Liver (tissue), 3 donors: Measurements from ENCODE around the gene NINJ1.

Experiments used
- GABPA ChIP-seq, 2 donors: IDR thresholded peaks in 1 of 2; conservative IDR thresholded peaks in 1 of 2; 2 replicates each; pipeline ENCODE4 v1.6.1; 2016; ENCODE audit warnings: antibody characterized with exemption in 2 of 2, mild to moderate bottlenecking in 1 of 2, moderate library complexity in 1 of 2
- JUND ChIP-seq, 2 donors: IDR thresholded peaks; 2 replicates each; pipeline ENCODE4 v1.6.1; 2016; ENCODE audit warnings: antibody characterized with exemption in 2 of 2
- RAD21 ChIP-seq, 2 donors: IDR thresholded peaks; 2 replicates each; pipeline ENCODE4 v1.6.1; 2016; ENCODE audit warnings: antibody characterized with exemption in 2 of 2, mild to moderate bottlenecking in 2 of 2
- RXRA ChIP-seq, 2 donors: IDR thresholded peaks; 2 replicates each; pipeline ENCODE4 v1.6.1; 2017 to 2018; ENCODE audit warnings: antibody characterized with exemption in 2 of 2, mild to moderate bottlenecking in 1 of 2
- TAF1 ChIP-seq: conservative IDR thresholded peaks from 2 replicates; pipeline ENCODE4 v1.6.1; 2016; ENCODE audit warnings: antibody characterized with exemption, mild to moderate bottlenecking
- YY1 ChIP-seq: IDR thresholded peaks from 2 replicates; pipeline ENCODE4 v1.6.1; 2016; ENCODE audit warnings: antibody characterized with exemption, mild to moderate bottlenecking
- TF ChIP-seq, protein P1 (sequence below): fragments of 150-350 bp; IDR thresholded peaks from 2 replicates; pipeline ENCODE4 v1.5.1; 2017; ENCODE audit warnings: improper control_type of control experiment, low read depth, low read length; ENCODE audit not compliant: missing input control
- TF ChIP-seq, protein P2 (sequence below): IDR thresholded peaks from 2 replicates; pipeline ENCODE4 v1.6.1; 2016; ENCODE audit warnings: antibody characterized with exemption, mild to moderate bottlenecking
- TF ChIP-seq, protein P3 (sequence below): IDR thresholded peaks from 2 replicates; pipeline ENCODE4 v1.6.1; 2016; ENCODE audit warnings: antibody characterized with exemption
- TF ChIP-seq, protein P4 (sequence below): IDR thresholded peaks from 2 replicates; pipeline ENCODE4 v1.6.1; 2016; ENCODE audit warnings: antibody characterized with exemption
- donor health status: healthy.
- donor health status: healthy.

DNA sequence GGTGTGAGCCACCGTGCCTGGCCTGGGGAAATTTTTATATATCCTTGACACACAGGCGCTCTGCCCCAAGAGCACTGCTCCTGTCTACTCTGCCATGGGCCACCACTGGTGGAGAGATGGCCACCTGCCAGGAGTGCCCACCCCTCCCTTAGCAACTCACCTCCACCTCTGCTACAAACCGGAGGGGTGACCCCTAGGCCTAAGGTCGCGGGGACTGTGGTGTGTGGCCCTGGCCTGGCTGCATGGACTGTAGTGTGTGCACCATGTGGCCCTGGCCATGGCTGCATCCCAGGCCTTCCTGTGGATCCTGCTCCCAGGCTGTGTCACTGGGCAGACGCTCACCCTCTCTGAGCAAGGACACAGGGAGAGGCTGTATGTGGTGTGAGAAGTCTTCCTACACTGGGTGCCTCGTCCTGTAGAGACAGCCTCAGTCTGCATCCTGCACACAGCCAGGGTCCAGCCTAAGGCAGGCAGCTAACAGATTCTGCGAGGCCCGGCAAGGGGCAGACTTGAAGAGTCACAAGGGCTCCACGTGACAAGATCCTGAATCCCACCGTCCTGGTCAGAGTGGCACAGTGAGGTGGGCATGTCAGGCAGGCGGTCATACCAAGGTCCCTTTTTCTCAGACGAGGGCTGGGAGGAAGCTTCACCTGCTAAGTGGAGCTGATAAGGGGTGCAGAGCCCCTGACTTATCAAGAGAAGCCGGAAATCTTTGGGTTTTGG, 10.3 kb downstream of the NINJ1 start:
- TF ChIP-seq, protein P1, sequence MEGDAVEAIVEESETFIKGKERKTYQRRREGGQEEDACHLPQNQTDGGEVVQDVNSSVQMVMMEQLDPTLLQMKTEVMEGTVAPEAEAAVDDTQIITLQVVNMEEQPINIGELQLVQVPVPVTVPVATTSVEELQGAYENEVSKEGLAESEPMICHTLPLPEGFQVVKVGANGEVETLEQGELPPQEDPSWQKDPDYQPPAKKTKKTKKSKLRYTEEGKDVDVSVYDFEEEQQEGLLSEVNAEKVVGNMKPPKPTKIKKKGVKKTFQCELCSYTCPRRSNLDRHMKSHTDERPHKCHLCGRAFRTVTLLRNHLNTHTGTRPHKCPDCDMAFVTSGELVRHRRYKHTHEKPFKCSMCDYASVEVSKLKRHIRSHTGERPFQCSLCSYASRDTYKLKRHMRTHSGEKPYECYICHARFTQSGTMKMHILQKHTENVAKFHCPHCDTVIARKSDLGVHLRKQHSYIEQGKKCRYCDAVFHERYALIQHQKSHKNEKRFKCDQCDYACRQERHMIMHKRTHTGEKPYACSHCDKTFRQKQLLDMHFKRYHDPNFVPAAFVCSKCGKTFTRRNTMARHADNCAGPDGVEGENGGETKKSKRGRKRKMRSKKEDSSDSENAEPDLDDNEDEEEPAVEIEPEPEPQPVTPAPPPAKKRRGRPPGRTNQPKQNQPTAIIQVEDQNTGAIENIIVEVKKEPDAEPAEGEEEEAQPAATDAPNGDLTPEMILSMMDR: no peak
- TF ChIP-seq, protein P2, sequence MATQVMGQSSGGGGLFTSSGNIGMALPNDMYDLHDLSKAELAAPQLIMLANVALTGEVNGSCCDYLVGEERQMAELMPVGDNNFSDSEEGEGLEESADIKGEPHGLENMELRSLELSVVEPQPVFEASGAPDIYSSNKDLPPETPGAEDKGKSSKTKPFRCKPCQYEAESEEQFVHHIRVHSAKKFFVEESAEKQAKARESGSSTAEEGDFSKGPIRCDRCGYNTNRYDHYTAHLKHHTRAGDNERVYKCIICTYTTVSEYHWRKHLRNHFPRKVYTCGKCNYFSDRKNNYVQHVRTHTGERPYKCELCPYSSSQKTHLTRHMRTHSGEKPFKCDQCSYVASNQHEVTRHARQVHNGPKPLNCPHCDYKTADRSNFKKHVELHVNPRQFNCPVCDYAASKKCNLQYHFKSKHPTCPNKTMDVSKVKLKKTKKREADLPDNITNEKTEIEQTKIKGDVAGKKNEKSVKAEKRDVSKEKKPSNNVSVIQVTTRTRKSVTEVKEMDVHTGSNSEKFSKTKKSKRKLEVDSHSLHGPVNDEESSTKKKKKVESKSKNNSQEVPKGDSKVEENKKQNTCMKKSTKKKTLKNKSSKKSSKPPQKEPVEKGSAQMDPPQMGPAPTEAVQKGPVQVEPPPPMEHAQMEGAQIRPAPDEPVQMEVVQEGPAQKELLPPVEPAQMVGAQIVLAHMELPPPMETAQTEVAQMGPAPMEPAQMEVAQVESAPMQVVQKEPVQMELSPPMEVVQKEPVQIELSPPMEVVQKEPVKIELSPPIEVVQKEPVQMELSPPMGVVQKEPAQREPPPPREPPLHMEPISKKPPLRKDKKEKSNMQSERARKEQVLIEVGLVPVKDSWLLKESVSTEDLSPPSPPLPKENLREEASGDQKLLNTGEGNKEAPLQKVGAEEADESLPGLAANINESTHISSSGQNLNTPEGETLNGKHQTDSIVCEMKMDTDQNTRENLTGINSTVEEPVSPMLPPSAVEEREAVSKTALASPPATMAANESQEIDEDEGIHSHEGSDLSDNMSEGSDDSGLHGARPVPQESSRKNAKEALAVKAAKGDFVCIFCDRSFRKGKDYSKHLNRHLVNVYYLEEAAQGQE: no peak
- TF ChIP-seq RAD21 (IDR thresholded peaks at IDR 0.05) (no peak), RXRA (IDR thresholded peaks at IDR 0.05) (no peak), JUND (IDR thresholded peaks at IDR 0.05) (no peak), YY1 (no peak), GABPA (IDR thresholded peaks at IDR 0.05 in 1 of 2, conservative IDR thresholded peaks at IDR 0.05 in 1 of 2) (no peak), TAF1 (no peak)
- TF ChIP-seq, protein P3, sequence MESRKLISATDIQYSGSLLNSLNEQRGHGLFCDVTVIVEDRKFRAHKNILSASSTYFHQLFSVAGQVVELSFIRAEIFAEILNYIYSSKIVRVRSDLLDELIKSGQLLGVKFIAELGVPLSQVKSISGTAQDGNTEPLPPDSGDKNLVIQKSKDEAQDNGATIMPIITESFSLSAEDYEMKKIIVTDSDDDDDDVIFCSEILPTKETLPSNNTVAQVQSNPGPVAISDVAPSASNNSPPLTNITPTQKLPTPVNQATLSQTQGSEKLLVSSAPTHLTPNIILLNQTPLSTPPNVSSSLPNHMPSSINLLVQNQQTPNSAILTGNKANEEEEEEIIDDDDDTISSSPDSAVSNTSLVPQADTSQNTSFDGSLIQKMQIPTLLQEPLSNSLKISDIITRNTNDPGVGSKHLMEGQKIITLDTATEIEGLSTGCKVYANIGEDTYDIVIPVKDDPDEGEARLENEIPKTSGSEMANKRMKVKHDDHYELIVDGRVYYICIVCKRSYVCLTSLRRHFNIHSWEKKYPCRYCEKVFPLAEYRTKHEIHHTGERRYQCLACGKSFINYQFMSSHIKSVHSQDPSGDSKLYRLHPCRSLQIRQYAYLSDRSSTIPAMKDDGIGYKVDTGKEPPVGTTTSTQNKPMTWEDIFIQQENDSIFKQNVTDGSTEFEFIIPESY: no peak
- TF ChIP-seq, protein P4, sequence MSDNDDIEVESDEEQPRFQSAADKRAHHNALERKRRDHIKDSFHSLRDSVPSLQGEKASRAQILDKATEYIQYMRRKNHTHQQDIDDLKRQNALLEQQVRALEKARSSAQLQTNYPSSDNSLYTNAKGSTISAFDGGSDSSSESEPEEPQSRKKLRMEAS: no peak
